Vagina (tissue), 2 donors: ENCODE data around the gene GSTA1.
"Not testable (repeated sequence)": the region's sequence is repeated elsewhere in the genome, so short reads cannot be mapped to it uniquely, and the experiment has no call there.

Source experiments
- POLR2A ChIP-seq, 2 donors: fragments of 450-650 bp; IDR thresholded peaks; one replicate each; pipeline ENCODE4 v1.6.1; 2017; ENCODE audit warnings: antibody characterized with exemption in 2 of 2, mild to moderate bottlenecking in 2 of 2, moderate library complexity in 2 of 2
- POLR2AphosphoS5 ChIP-seq, 2 donors: sonication (generic); formaldehyde crosslinking; IDR thresholded peaks; one replicate each; pipeline ENCODE4 v1.9.0; 2017; ENCODE audit warnings: antibody characterized with exemption in 2 of 2, mild to moderate bottlenecking in 2 of 2, low read depth in 1 of 2; ENCODE audit not compliant: insufficient read depth in 1 of 2
- TF ChIP-seq, protein P1 (sequence below), 3 experiments: fragments of 450-650 bp in 2 of 3; fragments of 200-600 bp in 1 of 3; sonication (generic) in 1 of 3; IDR thresholded peaks; one replicate each; pipeline ENCODE4 v1.5.1; 2017 to 2019; ENCODE audit warnings: antibody characterized with exemption in 3 of 3, mild to moderate bottlenecking in 2 of 3, moderate library complexity in 2 of 3

DNA sequence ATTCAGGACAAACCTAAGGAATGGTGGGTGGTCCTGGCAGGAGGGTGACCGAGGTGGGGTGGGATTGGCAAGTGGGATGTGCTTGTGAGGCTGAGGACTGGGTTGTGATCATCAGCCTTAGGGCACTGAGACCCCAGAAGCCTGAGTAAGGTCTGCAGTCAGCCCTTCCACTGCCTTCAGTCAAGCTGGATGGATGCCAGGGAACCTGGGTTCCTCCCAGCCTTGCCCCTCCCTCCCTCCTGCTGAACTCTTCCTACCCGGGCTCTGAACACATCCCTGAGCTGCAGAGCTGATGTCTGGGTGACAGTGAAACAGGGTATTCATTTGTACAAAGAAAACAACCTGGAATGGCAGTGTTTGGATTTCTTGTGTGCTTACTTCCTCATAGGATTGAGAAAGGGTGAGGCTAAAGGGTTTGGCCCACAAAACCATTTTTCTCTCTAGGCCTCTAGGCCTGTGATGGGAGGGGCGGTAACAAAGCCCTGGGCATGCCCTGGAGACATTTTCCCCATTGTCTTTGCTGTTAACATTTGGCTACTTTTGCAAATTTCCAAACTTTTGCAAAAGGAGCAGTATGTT is 20.8 kb downstream of the GSTA1 start:
- TF ChIP-seq POLR2A (IDR thresholded peaks at IDR 0.05); POLR2AphosphoS5 (IDR thresholded peaks at IDR 0.05; ENCODE audit: insufficient read depth in 1 of 2, low read depth in 1 of 2): not testable (repeated sequence)
- TF ChIP-seq, protein P1, sequence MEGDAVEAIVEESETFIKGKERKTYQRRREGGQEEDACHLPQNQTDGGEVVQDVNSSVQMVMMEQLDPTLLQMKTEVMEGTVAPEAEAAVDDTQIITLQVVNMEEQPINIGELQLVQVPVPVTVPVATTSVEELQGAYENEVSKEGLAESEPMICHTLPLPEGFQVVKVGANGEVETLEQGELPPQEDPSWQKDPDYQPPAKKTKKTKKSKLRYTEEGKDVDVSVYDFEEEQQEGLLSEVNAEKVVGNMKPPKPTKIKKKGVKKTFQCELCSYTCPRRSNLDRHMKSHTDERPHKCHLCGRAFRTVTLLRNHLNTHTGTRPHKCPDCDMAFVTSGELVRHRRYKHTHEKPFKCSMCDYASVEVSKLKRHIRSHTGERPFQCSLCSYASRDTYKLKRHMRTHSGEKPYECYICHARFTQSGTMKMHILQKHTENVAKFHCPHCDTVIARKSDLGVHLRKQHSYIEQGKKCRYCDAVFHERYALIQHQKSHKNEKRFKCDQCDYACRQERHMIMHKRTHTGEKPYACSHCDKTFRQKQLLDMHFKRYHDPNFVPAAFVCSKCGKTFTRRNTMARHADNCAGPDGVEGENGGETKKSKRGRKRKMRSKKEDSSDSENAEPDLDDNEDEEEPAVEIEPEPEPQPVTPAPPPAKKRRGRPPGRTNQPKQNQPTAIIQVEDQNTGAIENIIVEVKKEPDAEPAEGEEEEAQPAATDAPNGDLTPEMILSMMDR (IDR thresholded peaks at IDR 0.05) = not testable (repeated sequence)
